Lower leg skin (tissue), 3 donors: Measurements from ENCODE around the gene NEDD4L.

ENCODE experiments used
- CTCF ChIP-seq, 3 donors: fragments of 450-650 bp; IDR thresholded peaks; one replicate each; pipeline ENCODE4 v1.5.1; 2016; ENCODE audit warnings: antibody characterized with exemption in 3 of 3, mild to moderate bottlenecking in 3 of 3, moderate library complexity in 2 of 3
- POLR2A ChIP-seq, 2 donors: fragments of 450-650 bp; IDR thresholded peaks; one replicate each; pipeline ENCODE4 v1.6.1; 2016 to 2017; ENCODE audit warnings: antibody characterized with exemption in 2 of 2, mild to moderate bottlenecking in 1 of 2, moderate library complexity in 1 of 2

- no peak for TF ChIP-seq CTCF (IDR thresholded peaks at IDR 0.05)
- no peak for TF ChIP-seq POLR2A (IDR thresholded peaks at IDR 0.05)
Observed at GRCh38 chr18:58183226-58183625, 139.2 kb downstream of the NEDD4L start.
